ENCODE measurements around the gene RLN3. TPM values are rescaled to one million over a fixed set of nuclear protein-coding genes. Genes with fewer than 3 reads are reported as not detected.

The RLN3 gene
- total RNA-seq, 1 donor from 2014 or later = not detected

GRCh38 chr19:14000691-14001375, 27.1 kb upstream of the RLN3 start:
- H3K27ac Mint-ChIP-seq (ENCODE audit: unreplicated experiment) = no peak overlapping the region
- peaks cover 11% of the 10 kb centered on the region for H3K4me1 Mint-ChIP-seq

DNA sequence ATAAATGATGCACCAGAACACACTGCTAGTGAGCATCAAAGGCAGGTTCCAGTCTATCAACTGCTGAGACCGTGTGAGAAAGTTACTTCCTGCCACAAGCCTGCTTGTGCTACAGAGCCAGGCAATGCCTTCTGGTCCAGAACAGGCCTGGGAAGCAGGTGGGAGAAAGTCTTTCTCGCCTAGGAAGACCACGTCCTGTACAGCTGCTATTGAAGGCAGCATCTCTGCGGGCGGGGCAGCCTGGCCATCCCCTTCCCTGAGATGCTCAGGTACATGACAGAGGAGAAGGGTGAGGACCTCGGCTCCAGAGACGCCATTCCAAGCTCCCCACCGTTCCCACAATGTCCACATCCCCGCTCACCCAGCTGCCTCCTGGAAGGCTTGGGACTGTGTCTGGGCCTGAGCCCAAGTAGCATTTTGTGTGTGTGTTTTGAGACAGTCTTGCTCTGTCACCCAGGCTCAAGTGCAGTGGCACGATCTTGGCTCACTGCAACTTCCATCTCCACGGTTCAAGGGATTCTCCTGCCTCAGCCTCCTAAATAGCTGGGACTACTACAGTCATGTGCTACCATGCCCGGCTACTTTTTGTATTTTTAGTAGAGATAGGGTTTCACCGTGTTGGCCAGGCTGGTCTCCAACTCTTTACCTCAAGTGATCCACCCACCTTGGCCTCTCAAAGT, 25.2 kb upstream of the RLN3 start:
- no peak overlapping the region for H3K27ac Mint-ChIP-seq (ENCODE audit: unreplicated experiment)
- DNase-seq (ENCODE audit: low read depth, low spot score) = no peak
- peaks cover 11% of the 10 kb centered on the region for H3K36me3 Mint-ChIP-seq (ENCODE audit: low read depth)
- TF ChIP-seq, protein P1, sequence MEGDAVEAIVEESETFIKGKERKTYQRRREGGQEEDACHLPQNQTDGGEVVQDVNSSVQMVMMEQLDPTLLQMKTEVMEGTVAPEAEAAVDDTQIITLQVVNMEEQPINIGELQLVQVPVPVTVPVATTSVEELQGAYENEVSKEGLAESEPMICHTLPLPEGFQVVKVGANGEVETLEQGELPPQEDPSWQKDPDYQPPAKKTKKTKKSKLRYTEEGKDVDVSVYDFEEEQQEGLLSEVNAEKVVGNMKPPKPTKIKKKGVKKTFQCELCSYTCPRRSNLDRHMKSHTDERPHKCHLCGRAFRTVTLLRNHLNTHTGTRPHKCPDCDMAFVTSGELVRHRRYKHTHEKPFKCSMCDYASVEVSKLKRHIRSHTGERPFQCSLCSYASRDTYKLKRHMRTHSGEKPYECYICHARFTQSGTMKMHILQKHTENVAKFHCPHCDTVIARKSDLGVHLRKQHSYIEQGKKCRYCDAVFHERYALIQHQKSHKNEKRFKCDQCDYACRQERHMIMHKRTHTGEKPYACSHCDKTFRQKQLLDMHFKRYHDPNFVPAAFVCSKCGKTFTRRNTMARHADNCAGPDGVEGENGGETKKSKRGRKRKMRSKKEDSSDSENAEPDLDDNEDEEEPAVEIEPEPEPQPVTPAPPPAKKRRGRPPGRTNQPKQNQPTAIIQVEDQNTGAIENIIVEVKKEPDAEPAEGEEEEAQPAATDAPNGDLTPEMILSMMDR (conservative IDR thresholded peaks at IDR 0.05) = no peak
- no peaks in the 10 kb centered on the region for H3K27me3 Mint-ChIP-seq (ENCODE audit: low read depth)
- H3K4me1 Mint-ChIP-seq = peaks cover 17% of the 10 kb centered on the region
- H3K4me3 Mint-ChIP-seq = peak overlapping the region; percentile 36
- H3K9me3 Mint-ChIP-seq = peaks cover 5% of the 10 kb centered on the region

More at GRCh38 chr19:14000691-14001375, 27.1 kb upstream of the RLN3 start:
- TF ChIP-seq, protein P1 (conservative IDR thresholded peaks at IDR 0.05) = no peak
- Mint-ChIP-seq H3K27me3 (ENCODE audit: low read depth) (no peaks in the 10 kb centered on the region), H3K4me3 (no peak overlapping the region), H3K36me3 (ENCODE audit: low read depth) (peaks cover 11% of the 10 kb centered on the region), H3K9me3 (peaks cover 5% of the 10 kb centered on the region)
- DNase-seq (ENCODE audit: low read depth, low spot score) = no peak

DNA sequence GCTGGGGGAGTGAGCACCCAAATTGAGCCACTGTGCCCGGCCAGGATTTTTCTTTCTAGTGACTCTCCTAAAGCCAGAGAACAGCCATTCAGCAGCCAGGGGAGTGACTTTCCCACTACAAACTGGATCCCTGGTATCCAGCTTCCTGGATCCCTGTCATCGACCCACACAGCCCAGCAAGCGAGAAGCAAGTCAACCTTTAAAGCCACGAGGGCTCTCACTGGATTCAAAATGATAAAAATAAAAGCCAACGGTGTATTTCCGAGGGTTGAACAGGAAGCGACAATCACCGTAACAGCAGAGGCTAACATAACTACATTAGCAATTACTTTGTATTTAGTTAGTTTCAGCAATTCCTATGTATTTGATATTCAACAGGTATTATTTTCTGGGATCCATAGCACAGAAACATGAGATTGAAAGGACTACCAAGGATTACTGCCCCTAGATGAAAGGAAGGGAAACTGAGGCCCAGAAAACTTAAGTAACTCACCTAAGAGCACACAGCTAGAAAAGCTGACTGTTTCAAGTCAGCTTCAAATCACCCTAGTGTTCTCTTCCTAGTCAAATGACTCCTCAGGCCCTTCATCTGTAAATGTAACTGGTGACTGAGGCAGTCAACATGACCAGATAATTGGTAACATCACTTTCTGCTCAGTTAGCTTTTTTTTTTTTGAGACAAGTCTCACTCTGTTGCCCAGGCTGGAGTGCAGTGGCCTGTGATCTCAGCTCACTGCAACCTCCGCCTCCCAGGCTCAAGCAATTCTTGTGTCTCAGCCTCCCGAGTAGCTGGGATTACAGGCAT, 24.5 kb upstream of the RLN3 start:
- no peak overlapping the region for H3K27ac Mint-ChIP-seq (ENCODE audit: unreplicated experiment)
- DNase-seq (ENCODE audit: low read depth, low spot score) = no peak
- TF ChIP-seq, protein P1 (conservative IDR thresholded peaks at IDR 0.05) = no peak

DNA sequence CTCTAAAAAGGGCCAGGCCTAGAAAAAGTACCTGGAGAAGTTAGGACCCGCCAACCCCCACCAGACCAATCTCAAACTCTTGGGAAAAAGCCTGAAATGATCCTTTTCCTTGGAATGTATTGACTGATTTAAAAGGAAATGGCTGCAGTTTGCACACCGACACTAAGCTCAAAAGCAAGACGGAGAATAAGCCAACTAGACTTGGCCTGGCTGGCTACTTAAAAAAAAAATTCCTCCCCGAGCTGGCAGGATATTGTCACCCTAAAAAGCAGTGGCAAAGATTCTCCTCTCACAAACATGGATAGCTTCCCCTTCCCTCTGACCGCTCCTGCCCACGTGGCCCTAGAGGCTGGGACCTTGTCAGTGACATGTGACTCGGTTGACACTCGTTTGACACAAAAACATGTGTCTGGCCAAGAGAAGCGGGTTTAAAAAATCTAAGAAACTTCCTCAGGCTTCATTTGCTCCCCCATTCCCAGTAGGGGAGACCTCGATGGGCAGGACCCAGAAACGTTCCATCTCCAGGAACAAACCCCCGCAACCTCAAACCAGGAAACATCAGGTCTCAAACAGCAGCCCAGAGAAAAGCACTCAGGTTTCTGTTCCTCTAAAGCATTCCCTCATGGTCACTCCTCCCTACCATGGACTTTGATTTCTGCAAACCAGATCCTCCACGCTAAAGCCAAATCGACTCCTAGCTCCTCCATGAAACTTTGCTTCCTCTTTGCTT, 23.2 kb upstream of the RLN3 start:
- TF ChIP-seq, protein P1 (conservative IDR thresholded peaks at IDR 0.05) = no peak
- peak overlapping the region; percentile 88 for H3K4me3 Mint-ChIP-seq
- H3K36me3 Mint-ChIP-seq (ENCODE audit: low read depth) = peaks cover 3% of the 10 kb centered on the region
- H3K4me1 Mint-ChIP-seq = peaks cover 17% of the 10 kb centered on the region
- no peaks in the 10 kb centered on the region for H3K9me3 Mint-ChIP-seq
- H3K27ac Mint-ChIP-seq (ENCODE audit: unreplicated experiment) = peak overlapping the region; percentile 78
- DNase-seq (ENCODE audit: low read depth, low spot score) = no peak
- H3K27me3 Mint-ChIP-seq (ENCODE audit: low read depth) = no peaks in the 10 kb centered on the region

More for the DNA sequence above, 24.5 kb upstream of the RLN3 start:
- Mint-ChIP-seq H3K36me3 (ENCODE audit: low read depth) (peaks cover 8% of the 10 kb centered on the region), H3K9me3 (peaks cover 5% of the 10 kb centered on the region), H3K4me1 (peaks cover 17% of the 10 kb centered on the region), H3K4me3 (peak overlapping the region; percentile 36), H3K27me3 (ENCODE audit: low read depth) (no peaks in the 10 kb centered on the region)

Data from neural crest cell (in vitro differentiated cells).